Activated CD4-positive, alpha-beta T cell treated with anti-CD3 and anti-CD28 coated beads for 1 hour (primary cell): ENCODE results near the gene ELOA.
"Not testable (repeated sequence)": the region's sequence is repeated elsewhere in the genome, so short reads cannot be mapped to it uniquely, and the experiment has no call there.

ENCODE experiments used
- DNase-seq: peaks from one replicate; pipeline ENCODE4 v3.0.0-alpha.2; 2020

The ELOA gene

DNA sequence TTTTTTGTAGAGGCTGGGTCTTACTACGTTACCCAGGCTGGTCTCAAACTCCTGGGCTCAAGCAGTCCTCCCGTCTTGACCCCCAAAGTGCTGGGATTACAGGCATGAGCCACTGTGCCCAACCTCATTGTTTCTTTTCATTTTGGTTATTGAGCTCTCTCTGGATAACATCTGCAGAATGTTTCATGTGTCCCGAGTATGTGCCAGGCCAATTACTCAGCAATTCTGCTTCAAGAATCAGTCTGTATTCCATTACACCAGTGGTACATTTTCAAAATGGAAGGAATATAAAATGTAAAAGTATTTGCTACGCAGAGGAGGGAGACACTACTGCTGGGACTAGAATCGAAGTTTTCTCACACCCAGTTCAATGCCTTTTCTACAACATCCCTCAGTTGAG, 1.7 kb upstream of the ELOA start:
- DNase-seq, result no peak

DNA sequence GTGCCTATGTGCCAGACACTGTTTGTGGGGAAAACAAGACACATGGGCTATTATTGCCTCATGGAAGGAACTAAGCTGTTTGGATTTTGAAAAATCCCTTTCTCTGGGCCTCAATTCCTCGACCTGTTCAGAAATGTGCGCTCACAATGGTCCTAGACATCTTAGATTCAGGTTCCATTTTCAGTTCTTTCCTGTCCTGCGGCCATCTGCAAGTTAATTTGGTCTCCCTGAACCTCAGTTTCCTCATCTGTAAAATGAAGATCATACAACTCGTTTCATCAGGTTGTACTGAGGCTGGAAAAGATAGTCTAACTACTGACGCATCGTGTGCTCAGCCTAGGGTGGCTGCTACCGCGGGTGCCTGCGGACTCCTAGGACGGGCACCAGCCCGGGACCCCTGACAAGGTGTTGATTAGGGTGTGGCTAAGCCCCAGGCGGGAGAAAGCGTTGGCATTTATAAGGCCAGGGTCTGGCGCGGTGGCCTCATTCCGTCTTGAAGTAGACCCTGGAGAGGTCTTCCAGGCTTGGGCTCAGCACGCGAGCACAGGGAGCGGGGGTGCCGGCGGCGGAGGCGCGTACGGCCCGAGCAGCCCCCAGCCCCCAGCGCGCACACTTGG, 493 bp upstream of the ELOA start:
- DNase-seq, result no peak

DNA sequence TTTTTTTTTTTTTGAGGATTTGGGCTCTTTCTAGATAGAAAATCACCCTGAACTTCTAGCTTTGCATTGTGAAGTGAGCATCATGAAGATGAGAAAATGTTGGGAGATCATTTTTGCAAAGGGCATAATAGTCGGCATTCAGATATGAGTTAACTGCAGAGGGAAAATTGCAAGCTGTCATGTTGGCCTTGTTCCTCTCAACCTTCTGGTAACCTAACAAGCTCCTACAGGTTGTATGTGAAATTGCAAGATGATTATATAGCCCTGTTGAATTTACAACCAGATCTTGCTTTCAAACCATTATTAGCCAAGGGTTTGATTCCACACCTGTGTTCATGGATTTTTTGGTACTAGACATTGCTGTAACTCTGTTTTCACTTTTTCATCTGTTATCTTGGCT, 2.2 kb downstream of the ELOA start:
- DNase-seq, result no peak

DNA sequence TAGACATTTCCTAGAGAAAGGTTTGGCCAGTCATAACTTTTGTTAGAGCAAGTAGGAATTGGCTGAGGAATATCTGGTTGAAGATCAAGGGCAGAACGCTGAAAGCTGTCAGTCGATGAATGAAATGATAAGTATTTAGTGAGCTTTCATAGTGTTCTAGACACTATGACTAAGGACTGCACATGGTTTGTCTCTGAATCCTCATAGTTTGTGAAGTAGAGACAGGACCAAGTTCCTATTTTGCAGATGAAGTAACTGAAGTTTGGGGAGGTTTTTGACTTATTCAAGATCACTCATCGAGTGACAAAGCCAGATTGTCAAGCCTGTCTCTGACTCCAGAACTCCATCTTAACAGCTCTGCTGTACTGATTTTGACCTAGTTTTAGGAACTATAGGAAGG, 4.7 kb downstream of the ELOA start:
- DNase-seq, result no peak

DNA sequence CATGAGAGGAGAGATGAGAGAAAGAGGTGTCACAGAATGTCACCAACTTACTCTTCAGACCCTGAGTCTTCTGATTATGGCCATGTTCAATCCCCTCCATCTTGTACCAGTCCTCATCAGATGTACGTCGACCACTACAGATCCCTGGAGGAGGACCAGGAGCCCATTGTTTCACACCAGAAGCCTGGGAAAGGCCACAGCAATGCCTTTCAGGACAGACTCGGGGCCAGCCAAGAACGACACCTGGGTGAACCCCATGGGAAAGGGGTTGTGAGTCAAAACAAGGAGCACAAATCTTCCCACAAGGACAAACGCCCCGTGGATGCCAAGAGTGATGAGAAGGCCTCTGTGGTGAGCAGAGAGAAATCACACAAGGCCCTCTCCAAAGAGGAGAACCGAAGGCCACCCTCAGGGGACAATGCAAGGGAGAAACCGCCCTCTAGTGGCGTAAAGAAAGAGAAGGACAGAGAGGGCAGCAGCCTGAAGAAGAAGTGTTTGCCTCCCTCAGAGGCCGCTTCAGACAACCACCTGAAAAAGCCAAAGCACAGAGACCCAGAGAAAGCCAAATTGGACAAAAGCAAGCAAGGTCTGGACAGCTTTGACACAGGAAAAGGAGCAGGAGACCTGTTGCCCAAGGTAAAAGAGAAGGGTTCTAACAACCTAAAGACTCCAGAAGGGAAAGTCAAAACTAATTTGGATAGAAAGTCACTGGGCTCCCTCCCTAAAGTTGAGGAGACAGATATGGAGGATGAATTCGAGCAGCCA, 8.0 kb downstream of the ELOA start:
- DNase-seq, result peak; percentile 9

DNA sequence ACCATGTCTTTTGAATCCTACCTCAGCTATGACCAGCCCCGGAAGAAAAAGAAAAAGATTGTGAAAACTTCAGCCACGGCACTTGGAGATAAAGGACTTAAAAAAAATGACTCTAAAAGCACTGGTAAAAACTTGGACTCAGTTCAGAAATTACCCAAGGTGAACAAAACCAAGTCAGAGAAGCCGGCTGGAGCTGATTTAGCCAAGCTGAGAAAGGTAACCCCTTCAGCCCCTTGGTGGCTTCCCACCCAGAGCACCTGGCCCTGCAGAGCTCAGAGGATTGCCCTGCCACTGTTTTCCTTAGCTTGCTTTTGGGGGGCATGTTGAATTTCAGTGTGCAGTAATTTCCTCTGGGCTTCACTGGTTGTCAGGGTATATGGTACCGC, 8.5 kb downstream of the ELOA start:
- DNase-seq, result no peak

DNA sequence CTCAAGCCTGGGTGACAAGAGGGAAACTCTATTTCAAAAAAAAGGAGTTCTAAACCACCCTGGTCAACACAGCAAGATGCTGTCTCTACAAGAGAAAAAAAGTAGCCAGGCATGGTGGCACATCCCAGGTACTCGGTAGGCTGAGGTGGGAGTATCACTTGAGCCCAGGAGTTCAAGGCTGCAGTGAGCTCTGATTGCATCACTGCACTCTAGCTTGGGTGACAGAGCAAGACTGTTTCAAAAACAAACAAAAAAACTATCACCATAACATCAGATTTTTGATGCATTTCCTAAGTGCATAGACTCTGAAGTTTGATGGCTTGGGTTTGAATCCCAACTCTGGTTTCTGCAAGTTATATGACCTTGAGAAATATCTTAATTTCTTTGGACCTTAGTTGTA, 9.6 kb downstream of the ELOA start:
- no peak for DNase-seq

DNA sequence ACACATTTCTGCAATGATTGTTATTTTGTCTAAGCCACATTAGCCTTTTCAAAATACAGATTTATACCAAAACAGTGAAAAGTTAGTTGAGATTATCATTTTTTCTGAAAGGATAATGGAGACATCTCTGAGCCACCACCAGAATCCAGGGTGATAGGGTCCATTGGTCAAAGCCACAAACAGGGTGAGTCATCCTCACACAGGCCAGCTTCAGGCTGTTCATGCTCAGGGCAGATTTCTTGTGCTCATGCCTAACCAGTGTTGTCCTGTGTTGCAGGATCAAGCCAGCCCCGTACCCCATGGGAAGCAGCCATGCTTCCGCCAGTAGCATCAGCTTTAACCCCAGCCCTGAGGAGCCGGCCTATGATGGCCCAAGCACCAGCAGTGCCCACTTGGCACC, 13.4 kb downstream of the ELOA start:
- DNase-seq, result no peak

DNA sequence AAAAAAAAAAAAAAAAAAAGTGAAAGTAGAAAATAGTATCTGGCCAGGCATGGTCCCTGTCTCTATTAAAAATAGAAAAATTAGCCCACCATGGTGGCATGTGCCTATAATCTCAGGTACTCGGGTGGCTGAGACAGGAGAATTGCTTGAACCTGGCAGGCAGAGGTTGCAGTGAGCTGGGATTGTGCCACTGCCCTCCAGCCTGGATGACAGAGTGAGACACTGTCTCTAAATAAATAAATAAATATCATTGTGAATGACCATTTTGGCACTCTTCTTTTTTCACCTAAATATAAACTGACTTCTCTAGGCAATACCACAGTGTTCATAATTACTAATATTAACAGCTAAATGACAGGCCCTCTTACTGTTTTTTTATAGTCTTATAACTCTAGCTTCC, 14.5 kb downstream of the ELOA start:
- no peak for DNase-seq

DNA sequence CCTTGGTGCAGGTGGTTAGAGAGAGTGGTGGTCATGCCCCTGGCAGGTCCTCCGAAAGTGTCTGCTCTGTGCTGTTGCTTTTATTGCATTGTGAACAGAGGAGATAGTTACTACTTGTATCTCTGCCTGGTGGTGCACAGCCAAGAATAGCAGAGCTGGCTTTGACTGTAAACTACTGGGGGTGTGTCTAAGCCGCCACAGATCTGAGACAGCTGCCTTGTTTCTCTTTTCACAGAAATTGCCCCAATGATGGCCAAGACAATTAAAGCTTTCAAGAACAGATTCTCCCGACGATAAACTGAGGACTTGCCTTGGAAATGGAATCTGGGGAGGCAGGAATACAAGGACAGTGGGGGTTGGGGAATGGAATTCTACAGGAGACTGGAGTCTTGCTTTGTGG, 16.0 kb downstream of the ELOA start:
- no peak for DNase-seq

DNA sequence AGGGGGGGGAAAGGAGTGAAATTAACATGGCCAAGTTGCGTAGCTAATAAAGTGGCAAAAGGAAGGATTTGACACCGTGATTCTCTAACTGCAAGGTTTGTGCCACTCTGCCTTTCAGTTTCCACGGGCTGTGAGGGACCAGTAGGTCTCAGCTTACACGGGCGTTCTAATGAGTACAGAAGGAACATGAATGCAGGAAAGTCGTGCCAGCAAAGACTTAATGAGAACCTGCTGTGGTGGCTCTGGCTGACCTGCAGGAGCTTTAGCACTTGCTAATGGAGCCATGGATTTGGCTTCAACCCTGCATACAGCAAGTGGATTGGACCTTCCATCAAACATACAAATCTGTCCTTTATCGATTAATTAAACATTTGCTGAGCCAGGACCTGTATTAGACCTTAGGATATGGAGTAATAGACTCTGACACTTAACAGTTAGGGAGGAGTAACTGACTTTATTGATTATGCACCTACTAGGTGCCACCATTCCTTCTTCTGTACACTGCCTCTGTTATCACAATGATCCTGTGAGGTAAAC, 19.8 kb downstream of the ELOA start:
- DNase-seq, result no peak

DNA sequence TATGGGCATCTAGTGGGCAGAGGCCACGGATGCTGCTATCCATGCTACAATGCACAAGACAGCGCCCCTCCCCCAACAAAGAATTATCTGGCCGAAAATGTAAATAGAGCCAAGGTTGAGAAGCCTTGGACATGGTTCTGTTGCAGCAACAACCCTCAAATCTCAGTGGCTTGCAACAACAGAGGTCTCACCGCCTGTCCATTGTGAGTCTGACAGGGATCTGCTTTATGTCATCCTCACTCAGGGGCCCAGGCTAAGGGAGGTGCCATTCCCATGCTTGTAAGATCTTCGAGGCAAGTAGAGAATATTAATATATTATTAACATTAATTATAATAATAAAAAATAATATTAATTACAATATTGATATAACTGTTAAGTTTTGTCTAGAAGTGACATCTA, 25.5 kb downstream of the ELOA start:
- DNase-seq, result no peak

DNA sequence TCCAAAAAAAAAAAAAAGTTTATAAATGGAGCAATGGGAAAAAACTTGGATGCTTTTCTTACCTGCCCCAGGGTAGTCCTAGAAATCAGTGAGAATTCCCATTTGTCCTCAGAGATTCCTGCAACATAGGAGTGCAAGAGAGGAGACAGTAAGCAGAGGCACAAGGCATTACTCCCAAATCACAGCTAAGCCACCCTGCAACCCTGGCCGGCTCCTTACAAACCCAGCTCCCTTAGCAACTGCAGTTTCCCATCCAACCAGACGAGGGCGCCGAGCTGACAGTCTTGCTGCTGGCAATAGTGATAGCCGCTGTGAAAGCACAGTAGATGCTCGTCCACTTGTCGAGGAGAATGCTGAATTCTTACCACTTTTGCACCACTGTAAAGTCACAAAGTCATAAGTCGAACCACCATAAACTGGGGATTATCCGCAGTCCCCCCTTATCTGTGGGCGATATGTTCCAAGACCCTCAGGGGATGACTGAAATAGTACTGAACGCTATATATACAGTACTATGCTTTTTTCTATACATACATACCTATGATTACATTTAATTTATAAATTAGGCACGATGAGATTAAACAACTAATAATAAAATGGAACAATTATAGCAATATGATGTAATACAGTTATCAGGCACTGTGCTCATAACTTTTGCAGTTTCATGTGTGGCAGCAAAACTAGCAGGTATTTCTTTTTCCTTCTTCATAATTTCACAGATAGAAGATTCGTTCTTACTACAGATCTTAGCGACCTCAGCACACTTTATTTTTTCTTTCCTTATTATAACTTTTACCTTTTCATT, 29.0 kb downstream of the ELOA start:
- DNase-seq, result peak; percentile 77

DNA sequence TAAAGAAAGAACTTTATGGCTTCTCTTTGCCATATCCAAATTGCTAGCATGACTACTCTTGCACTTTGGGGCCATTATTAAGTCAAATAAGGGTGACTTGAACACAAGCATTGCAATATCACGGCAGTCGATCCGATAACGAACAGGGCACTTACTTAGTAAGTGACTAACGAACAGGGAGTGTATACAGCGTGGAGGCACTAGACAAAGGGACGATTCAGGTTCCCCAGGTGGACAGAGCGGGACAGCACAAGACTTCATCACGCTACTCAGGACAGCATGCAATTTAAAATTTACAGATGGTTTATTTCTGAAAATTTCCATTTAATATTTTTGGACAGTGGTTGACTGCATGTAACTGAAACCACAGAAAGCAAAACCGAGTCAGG, 29.6 kb downstream of the ELOA start:
- DNase-seq, result no peak

DNA sequence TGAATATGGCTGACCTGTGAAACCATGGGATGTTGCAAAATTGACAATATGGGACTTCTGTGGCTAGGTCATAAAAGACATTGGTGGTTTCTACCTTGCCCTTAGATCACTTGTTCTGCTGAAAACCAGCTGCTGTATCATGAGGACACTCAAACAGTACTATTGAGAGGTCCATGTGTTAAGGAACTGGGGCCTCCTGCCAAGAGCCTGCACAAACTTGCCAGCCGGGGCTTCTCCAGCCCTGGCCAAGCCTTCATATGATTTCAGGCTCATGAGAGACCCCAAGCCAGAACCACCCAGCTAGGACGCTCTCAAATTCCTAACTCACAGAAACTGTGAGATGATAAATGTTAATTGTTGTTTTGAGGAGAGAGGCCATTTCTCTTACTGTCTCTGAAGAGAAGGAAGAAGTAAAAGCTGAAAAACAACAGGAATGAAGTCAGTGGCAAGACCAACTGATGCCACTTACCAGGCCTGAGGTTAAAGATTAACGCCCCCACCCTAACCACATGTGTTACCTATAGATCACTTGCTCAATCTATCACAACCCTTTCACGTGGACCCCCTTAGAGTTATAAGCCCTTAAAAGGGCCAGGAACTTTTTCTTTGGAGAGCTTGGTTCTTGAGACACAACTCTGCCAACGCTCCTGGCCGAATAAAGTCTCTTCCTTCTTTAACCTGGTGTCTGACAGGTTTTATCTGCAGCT, 31.1 kb downstream of the ELOA start:
- DNase-seq, result no peak

DNA sequence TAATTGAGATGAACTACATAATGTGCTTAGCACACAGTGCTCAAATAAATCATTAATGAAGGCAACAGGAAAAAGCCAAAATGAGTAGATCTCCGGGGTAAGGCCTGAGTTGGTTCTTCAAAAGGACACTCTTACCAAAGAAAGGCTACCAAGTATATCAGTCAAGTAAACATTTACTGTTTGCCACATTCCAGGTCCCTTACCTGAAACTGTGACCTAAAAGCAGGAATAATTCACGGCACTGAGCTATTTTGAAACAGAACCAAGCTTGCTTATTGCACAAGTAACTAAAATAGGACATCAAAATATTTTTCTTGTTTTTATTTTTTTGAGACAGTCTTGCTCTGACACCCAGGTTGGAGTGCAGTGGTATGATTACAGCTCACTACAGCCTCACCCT, 32.9 kb downstream of the ELOA start:
- no peak for DNase-seq

DNA sequence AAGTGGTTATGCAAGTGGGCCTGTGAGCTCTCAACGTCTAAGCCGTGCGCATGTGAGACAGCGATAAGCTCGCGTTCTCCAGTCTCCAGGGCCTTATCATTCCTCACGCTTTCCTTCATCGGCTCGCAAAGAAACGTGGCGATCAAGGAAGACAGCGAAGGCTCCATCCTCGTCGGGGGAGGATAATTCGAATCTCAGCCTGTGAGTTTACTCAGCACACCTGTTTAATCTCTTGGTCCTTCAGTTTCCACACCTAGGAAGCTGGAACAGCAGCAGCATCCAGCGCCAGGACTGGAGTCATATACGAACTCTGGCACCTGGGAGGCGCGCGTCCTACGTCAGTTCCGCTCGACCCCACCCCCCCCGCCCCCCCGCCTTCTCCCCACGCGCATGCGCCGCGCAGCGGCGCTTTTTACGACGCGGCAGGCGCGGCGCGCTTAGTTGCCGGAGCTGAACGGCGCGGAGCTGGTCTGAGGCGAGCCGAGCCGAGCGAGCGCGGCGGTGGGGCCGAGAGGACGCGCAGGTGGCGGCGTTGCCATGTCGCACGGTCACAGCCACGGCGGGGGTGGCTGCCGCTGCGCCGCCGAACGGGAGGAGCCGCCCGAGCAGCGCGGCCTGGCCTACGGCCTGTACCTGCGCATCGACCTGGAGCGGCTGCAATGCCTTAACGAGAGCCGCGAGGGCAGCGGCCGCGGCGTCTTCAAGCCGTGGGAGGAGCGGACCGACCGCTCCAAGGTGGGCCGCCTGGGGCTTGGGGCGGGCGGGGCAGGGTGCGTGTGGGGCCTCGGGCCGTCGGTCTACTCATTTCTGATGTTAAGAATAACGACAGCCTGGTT, 34.9 kb downstream of the ELOA start, which contains the start of gene PITHD1:
Gene PITHD1, plus strand, starts transcription at position 440 of the 836 bp plus-strand sequence. Its CDS starts 98 bp downstream, at position 538.
- DNase-seq, result peak; percentile 74

DNA sequence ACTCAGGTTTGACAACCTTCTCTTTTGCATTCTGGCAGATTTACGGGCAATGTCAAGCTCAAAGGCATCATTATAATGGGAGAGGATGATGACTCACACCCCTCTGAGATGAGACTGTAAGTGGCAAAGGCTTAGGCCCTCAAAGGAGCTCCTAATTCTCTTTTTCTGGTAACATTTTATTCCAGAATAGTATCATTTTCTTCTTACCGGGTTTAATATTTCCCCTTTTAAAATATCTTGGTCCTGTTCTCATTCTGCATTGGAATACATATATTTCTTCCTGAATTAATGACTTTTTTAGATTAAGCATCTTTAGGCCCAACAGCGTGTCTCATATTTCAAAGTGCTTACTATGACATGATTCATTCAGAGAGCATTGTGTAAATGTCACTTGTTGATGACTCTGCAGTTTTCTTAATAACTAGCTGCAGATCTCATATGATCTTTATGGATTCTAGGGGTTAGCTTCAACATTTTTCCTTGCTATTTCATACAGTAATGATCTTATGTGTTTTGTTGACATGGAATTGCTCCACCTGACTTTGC, 36.6 kb downstream of the ELOA start:
- DNase-seq, result no peak

DNA sequence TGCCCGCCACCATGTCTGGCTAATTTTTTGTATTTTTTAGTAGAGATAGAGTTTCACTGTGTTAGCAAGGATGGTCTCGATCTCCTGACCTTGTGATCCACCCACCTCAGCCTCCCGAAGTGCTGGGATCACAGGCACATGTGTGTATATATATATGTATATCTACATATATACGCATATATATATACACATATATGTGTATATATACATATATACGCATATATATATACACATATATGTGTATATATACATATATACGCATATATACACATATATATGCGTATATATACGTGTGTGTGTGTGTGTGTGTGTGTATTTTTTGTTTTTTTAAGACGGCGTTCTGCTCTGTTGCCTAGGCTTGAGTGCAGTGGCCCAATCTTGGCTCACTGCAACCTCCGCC, 39.9 kb downstream of the ELOA start:
- DNase-seq, result not testable (repeated sequence)

DNA sequence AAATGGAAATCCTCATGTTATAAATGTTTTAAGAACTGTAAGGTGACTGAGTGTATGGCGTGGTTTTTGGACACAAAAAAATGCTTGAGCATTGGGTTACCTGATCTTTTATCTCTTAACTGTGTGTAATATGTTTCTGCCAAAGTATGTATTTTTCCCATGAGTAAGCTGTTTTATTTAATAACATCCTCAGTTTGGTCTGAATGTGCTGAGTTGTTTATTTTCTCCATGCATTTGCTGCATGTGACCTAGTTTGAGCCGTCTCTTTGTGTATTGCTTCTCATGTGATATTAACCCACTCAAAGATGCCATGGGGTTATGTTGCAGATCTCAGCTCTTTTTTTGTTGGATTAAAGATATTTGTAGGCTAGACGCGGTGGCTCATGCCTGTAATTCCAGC, 41.6 kb downstream of the ELOA start:
- no peak for DNase-seq

DNA sequence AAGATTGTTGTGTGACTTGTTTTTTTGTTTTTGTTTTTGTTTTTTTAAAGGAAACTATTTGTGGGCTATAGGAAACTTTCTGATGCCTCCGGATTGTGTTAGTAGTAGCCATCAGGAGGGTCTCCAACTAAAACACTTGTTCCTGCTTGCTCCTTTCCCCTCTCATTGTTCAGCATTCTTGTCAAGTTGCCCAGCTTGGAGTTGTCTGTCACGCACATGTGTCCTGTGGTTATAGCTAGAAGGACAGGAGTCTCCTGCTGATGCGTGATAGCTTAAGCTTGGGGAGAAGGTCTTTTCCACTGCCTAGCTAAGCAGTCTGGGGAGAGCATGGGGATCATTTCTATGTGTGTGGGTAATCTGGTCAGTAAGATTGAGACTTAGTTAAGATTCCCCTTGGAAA, 44.4 kb downstream of the ELOA start:
- DNase-seq, result no peak

DNA sequence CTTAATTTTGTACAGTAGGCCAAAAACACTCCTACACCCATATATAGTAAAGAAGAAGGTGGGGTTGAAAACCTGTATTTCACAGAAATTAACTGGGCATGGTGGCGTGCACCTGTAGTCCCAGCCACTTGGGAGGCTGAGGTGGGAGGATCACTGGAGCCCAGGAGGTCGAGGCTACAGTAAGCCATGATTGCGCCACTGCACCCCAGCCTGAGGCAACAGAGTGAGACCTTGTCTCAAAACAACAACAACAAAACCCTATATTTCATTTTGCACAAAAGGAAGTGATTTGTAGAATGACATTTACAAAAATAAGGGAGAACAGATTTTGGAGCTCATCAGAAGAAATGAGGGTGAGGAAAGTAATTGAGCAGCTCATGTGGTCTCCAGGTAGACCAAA, 45.4 kb downstream of the ELOA start:
- DNase-seq, result no peak
